GM18507 (cell line): ENCODE data around the gene SGSH.

Experiments used
- DNase-seq: peaks from one replicate; pipeline ENCODE4 v3.0.0; 2011; ENCODE audit warnings: low read depth; ENCODE audit not compliant: insufficient read length; ENCODE audit errors: extremely low spot score
- FAIRE-seq: peaks from 2 replicates; lab custom pipeline; 2011; peaks lifted over from hg19 to GRCh38; lab: Jason Lieb, UNC

Gene SGSH

GRCh38 chr17:80232438-80232837 lies 12.3 kb upstream of the SGSH start:
- no peak for FAIRE-seq
- DNase-seq = no peak

DNA sequence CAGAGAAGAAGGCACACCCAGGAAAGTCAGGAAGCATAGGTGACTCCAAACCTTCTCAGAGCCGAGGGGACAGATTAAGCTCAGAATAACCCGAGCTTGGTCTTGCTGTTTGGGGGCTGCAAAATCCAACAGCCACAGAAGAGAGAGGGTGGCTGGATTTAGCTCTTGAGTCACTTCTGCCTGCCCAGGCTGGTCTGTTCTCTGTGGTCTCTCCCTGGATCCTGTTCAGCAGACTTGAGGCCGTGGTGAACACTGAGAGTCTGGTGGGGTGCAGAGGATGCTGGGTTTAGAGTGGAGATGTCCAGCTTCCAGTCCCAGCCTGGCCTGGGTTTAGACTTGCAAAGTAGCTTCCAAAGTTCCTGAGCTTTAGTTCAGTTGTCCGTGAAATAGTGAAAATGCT lies 8.9 kb upstream of the SGSH start:
- DNase-seq (no peak), FAIRE-seq (no peak)

GRCh38 chr17:80228477-80228876 lies 8.3 kb upstream of the SGSH start:
- FAIRE-seq = no peak
- no peak for DNase-seq

DNA sequence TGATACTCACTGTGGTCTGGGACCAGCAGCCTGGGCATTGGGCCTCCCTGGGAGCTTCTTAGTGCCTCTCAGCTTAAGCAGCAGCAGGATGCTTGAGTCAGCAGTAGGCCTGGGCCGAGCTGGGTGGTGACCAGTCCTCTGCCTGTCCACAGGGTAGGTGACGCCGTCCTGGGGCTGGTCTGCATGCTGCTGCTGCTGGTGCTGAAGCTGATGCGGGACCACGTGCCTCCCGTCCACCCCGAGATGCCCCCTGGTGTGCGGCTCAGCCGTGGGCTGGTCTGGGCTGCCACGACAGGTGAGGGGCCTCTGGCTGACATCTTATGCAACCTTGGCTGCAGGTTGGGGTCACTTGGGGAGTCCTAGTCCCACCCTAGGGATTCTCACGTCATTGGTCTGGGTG lies 7.5 kb upstream of the SGSH start:
- DNase-seq = no peak
- no peak for FAIRE-seq

DNA sequence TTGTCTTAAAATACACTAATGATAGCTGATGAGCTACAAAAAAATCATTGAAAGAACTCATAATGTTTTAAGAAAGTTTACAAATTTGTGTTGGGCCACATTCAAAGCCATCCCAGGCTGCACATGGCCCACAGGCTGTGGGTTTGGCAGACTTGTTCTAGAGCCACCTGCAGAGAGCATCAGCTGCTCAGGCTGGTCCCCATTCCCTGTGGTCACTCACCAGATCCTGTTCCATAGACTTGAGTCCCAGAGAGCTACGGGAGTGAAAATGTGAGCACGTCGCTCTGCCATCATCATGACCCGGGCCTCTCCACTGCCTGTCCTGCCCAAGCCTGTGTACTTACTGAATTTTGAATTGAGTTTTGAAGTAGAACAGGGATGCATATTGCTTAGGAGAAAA lies 7.0 kb upstream of the SGSH start:
- FAIRE-seq (no peak), DNase-seq (no peak)

DNA sequence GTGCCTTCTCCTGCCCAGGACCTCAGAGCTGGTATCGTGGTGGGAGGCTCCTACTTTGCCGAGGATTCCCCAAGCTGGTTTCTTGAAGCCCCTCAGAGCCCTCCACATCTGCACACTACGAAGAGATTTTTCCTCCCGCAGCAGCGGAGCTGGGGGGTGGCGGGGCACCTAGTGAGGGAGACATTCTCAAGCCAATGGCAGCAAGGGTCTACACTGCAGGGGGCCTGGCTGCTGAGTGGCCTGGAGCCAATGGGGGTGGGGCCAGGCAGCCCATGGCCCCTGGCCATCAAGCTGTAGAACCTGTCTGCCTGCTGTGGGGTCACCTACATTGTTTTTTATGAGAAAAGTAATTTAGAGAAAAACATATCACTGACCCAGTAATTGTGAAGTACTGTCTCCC lies 5.1 kb upstream of the SGSH start:
- FAIRE-seq (no peak), DNase-seq (no peak)

GRCh38 chr17:80224683-80225082 lies 4.5 kb upstream of the SGSH start:
- DNase-seq = no peak
- FAIRE-seq = no peak

DNA sequence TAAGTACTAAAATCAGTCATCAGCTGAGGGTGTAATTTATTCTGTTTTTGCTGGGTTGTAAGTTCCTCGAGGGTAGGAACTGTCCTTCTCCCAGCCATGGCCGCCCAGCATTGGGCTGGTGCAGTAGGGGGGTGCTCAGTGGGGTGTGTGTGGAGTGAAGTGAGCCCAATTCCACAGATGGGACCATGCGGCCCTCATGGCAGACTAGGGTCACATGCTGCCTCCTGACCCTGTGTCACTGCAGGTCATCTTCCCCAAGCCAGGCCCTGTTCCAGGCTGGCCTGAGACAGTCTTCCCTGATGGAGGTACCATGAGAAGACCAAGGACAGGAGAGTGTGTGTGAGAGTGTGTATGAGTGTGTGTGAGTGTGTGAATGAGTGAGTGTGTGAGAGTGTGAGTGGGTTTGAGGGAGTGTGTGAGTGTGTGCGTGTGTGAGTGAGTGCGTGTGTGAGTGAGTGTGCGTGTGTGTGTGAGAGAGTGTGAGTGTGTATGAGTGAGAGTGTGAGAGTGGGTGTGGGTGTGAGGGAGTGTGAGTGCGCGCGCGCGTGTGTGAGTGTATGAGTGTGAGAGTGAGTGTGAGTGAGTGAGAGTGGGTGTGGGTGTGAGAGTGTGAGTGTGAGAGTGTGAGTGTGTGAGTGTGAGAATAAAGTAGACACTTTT lies 3.8 kb upstream of the SGSH start:
- DNase-seq (no peak), FAIRE-seq (no peak)

GRCh38 chr17:80223142-80223815 lies 3.1 kb upstream of the SGSH start:
- FAIRE-seq = no peak

GRCh38 chr17:80222376-80223141 lies 2.4 kb upstream of the SGSH start:
- no peak for DNase-seq
- FAIRE-seq = no peak

More at GRCh38 chr17:80223142-80223815, 3.1 kb upstream of the SGSH start:
- DNase-seq = no peak

DNA sequence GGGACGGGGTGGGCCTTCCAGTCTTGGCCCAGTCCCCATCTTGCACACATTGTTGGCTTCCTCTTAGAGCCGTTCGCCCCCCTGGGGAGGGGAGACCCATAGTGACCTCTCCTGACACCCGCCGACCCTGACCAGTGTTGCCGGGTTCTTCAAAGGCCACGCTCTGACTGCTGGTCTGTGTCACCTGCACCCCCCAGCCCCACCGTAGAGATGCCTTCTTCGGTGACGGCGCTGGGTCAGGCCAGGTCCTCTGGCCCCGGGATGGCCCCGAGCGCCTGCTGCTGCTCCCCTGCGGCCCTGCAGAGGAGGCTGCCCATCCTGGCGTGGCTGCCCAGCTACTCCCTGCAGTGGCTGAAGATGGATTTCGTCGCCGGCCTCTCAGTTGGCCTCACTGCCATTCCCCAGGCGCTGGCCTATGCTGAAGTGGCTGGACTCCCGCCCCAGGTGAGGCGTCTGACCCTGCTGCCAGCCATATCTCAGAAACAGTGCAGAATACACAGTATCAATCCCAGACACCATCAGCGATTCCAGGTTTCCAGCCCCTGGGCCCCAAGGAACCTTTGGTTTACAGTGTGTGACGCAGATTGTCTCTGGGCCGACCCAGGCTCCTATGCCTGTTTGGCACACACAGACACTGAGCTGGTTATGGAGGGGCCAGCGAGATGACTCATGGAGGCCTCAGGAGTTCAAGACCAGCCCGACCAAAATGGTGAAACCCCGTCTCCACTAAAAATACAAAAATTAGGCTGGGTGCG lies 1.4 kb upstream of the SGSH start:
- FAIRE-seq (no peak), DNase-seq (no peak)

GRCh38 chr17:80220736-80221215 lies 643 bp upstream of the SGSH start:
- FAIRE-seq (no peak), DNase-seq (no peak)

DNA sequence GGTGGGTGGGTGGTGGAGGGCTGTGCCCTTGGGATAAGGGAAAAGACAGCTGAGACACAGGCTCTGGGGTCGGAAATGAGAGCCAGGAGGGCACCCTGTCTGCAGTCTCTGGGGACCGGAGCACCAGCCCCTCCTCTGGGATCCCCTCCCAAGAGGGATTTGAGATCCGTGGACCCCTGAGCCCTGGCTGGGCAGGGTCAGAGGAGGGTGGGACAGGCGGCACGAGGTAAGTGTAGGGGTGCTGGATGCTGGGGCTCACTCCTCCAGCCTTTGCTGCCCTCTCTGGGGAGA lies 425 bp downstream of the SGSH start:
- no peak for FAIRE-seq

GRCh38 chr17:80219013-80219762 lies 945 bp downstream of the SGSH start:
- FAIRE-seq = peak; percentile 96
- peak; percentile 73 for DNase-seq

More for the DNA sequence above, 425 bp downstream of the SGSH start:
- no peak for DNase-seq

DNA sequence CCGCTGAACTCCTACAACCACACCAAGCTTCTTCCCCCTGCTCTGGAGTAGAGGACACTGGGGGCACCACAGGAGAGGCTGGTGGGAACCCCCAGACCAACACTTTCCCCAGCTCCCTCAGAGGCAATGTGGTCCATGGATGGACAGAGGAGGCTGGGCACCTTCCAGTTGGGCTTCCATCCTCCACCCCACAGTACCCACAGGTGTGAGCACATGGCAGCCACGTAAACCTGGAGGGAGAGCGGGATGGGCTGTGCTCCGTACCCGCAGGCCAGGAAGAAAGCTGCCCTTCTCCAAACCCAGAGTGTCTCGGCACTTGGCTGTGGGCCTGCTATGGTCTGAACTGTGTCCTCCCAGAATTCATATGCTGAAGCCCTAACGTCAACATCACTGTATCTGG lies 1.7 kb downstream of the SGSH start:
- FAIRE-seq (no peak), DNase-seq (no peak)

GRCh38 chr17:80217703-80218362 lies 2.3 kb downstream of the SGSH start:
- DNase-seq (no peak), FAIRE-seq (no peak)

GRCh38 chr17:80216473-80217456 lies 3.4 kb downstream of the SGSH start:
- FAIRE-seq = no peak
- no peak for DNase-seq

GRCh38 chr17:80214878-80215210 lies 5.3 kb downstream of the SGSH start:
- no peak for DNase-seq
- FAIRE-seq = no peak
